Activated CD8-positive, alpha-beta memory T cell treated with anti-CD3 and anti-CD28 coated beads for 48 hours (primary cell): ENCODE measurements around the gene TEX44.
A peak's percentile ranks its signal among the peaks of the same experiment; 100 is the strongest.

Experiments
- DNase-seq, 3 experiments: peaks; one replicate each; pipeline ENCODE4 v3.0.0-alpha.2; 2020; ENCODE audit warnings: low read depth in 2 of 3, low spot score in 2 of 3

Gene TEX44

GRCh38 chr2:231604685-231605606 is 12.3 kb downstream of the TEX44 start:
- peak; percentile 85 to 91 (median 86) for DNase-seq

- DNase-seq = no peak
Measured at GRCh38 chr2:231605607-231606091, 13.0 kb downstream of the TEX44 start.

GRCh38 chr2:231606941-231607340 is 14.3 kb downstream of the TEX44 start:
- DNase-seq = no peak

- peak in 1 of 3 experiments; percentile 33 for DNase-seq
Measured at GRCh38 chr2:231611273-231612108, 18.8 kb downstream of the TEX44 start.

GRCh38 chr2:231612109-231612455 is 19.4 kb downstream of the TEX44 start:
- DNase-seq = peak in 1 of 3 experiments; percentile 32

GRCh38 chr2:231612456-231613330 is 20.0 kb downstream of the TEX44 start:
- DNase-seq = peak; percentile 84 to 94 (median 87)

GRCh38 chr2:231613331-231613662 is 20.6 kb downstream of the TEX44 start:
- DNase-seq = peak in 2 of 3 experiments; percentile 5 to 25

GRCh38 chr2:231613663-231614558 is 21.2 kb downstream of the TEX44 start:
- peak; percentile 71 to 83 (median 78) for DNase-seq

- DNase-seq = peak in 1 of 3 experiments; percentile 46
Measured at GRCh38 chr2:231614559-231615057, 21.9 kb downstream of the TEX44 start.

- no peak for DNase-seq
Measured at GRCh38 chr2:231615058-231615671, 22.5 kb downstream of the TEX44 start.

GRCh38 chr2:231616296-231616695 is 23.6 kb downstream of the TEX44 start:
- DNase-seq = no peak

GRCh38 chr2:231617059-231617926 is 24.6 kb downstream of the TEX44 start:
- no peak for DNase-seq

- no peak for DNase-seq
Measured at GRCh38 chr2:231621051-231621879, 28.6 kb downstream of the TEX44 start.

GRCh38 chr2:231622963-231623362 is 30.3 kb downstream of the TEX44 start:
- no peak for DNase-seq

GRCh38 chr2:231626449-231626848 is 33.8 kb downstream of the TEX44 start:
- no peak for DNase-seq

GRCh38 chr2:231627384-231628120 is 34.9 kb downstream of the TEX44 start:
- no peak for DNase-seq
